SK-N-SH (cell line): ENCODE data around the gene DUOXA2. TPM values are rescaled to one million over a fixed set of nuclear protein-coding genes. Genes with fewer than 3 reads are reported as not detected.

ENCODE experiments used
- CTCF ChIA-PET: fragments of 300-600, 350-600 bp; formaldehyde crosslinking; extraction: SDS; loops from one replicate; lab custom pipeline; 2021; lab: Yijun Ruan, JAX
- POLR2A ChIA-PET: fragments of 350-600 bp; sonication (Branson Sonifier 250); formaldehyde crosslinking; extraction: SDS; loops from one replicate; lab custom pipeline; 2020; ENCODE audit warnings: antibody characterized with exemption, inconsistent platforms; lab: Yijun Ruan, JAX
- DNase-seq: peaks from one replicate; pipeline ENCODE4 v3.0.0; 2012
- H2AFZ ChIP-seq: fragments of 200-600 bp; sonication (generic); 2 replicates; pipeline ENCODE4 v1.8.1; 2016; ENCODE audit warnings: antibody characterized with exemption, mild to moderate bottlenecking, low read depth
- H3F3A ChIP-seq: fragments of 200-600 bp; sonication (generic); replicated peaks from 2 replicates; pipeline ENCODE3; 2016; ENCODE audit warnings: antibody characterized with exemption, mild to moderate bottlenecking; ENCODE audit not compliant: insufficient read depth
- H3K27ac ChIP-seq, 2 experiments: fragments of 200-500 bp in 1 of 2; fragments of 200-600 bp in 1 of 2; sonication (Bioruptor generic) in 1 of 2; sonication (generic), shearing (Covaris generic) in 1 of 2; 2 replicates each; pipeline versions ENCODE4 v1.5.1 to v1.6.1; 2014 to 2016; ENCODE audit warnings: low read depth in 2 of 2, inconsistent platforms in 1 of 2, low read length in 1 of 2, mild to moderate bottlenecking in 1 of 2, mixed read lengths in 1 of 2
- H3K27me3 ChIP-seq: fragments of 200-600 bp; sonication (generic), shearing (Covaris generic); 2 replicates; pipeline ENCODE4 v1.6.1; 2016; ENCODE audit warnings: mixed run types; ENCODE audit not compliant: insufficient read depth
- H3K36me3 ChIP-seq, 2 experiments: fragments of 200-500 bp in 1 of 2; fragments of 200-600 bp in 1 of 2; sonication (Bioruptor generic) in 1 of 2; sonication (generic) in 1 of 2; replicated peaks in 1 of 2; 2 replicates each; pipeline versions ENCODE3 to v1.5.1; 2014 to 2016; ENCODE audit warnings: low read length in 1 of 2, mild to moderate bottlenecking in 1 of 2; ENCODE audit not compliant: insufficient read depth in 2 of 2, control insufficient read depth in 1 of 2
- H3K4me1 ChIP-seq, 2 experiments: fragments of 200-500 bp in 1 of 2; fragments of 200-600 bp in 1 of 2; sonication (Bioruptor generic) in 1 of 2; sonication (generic), shearing (Covaris generic) in 1 of 2; 2 replicates each; pipeline versions ENCODE4 v1.5.1 to v1.6.1; 2014 to 2016; ENCODE audit warnings: low read depth in 1 of 2, low read length in 1 of 2, mixed run types in 1 of 2; ENCODE audit not compliant: insufficient read depth in 2 of 2, control insufficient read depth in 1 of 2
- H3K4me2 ChIP-seq: fragments of 200-600 bp; sonication (generic), shearing (Covaris generic); 2 replicates; pipeline ENCODE4 v1.6.1; 2017; ENCODE audit warnings: mixed run types
- H3K4me3 ChIP-seq, 2 experiments: fragments of 200-500 bp in 1 of 2; fragments of 200-600 bp in 1 of 2; sonication (Bioruptor generic) in 1 of 2; sonication (generic), shearing (Covaris generic) in 1 of 2; 2 replicates each; pipeline versions ENCODE4 v1.5.1 to v1.8.1; 2014 to 2016; ENCODE audit warnings: low read depth in 2 of 2, inconsistent platforms in 1 of 2, low read length in 1 of 2, mild to moderate bottlenecking in 1 of 2, mixed read lengths in 1 of 2, moderate library complexity in 1 of 2
- H3K79me2 ChIP-seq: fragments of 200-600 bp; sonication (generic); 2 replicates; pipeline ENCODE4 v1.8.1; 2017; ENCODE audit warnings: mild to moderate bottlenecking; ENCODE audit not compliant: insufficient read depth
- H3K9ac ChIP-seq: fragments of 200-600 bp; sonication (generic); 2 replicates; pipeline ENCODE4 v1.6.1; 2017; ENCODE audit warnings: mixed run types
- H3K9me2 ChIP-seq: fragments of 200-600 bp; sonication (generic); 2 replicates; pipeline ENCODE4 v1.6.1; 2017; ENCODE audit warnings: mixed run types
- H3K9me3 ChIP-seq: fragments of 200-600 bp; sonication (generic); 2 replicates; pipeline ENCODE4 v1.6.1; 2017; ENCODE audit warnings: mixed run types, mild to moderate bottlenecking, moderate library complexity
- H4K20me1 ChIP-seq: fragments of 200-600 bp; sonication (generic); 2 replicates; pipeline ENCODE4 v1.6.1; 2017; ENCODE audit warnings: mild to moderate bottlenecking, mixed run types; ENCODE audit not compliant: insufficient read depth
- CHD2 ChIP-seq: fragments of 150-350 bp; IDR thresholded peaks from 2 replicates; pipeline ENCODE4 v1.6.1; 2018; ENCODE audit warnings: low read length; ENCODE audit not compliant: partially characterized antibody
- ELF1 ChIP-seq: IDR thresholded peaks from 2 replicates; pipeline ENCODE4 v1.4.0; 2012
- FOXJ3 ChIP-seq: sonication (generic); formaldehyde crosslinking; IDR thresholded peaks from 2 replicates; pipeline ENCODE4 v1.5.1; 2020; ENCODE audit warnings: mild to moderate bottlenecking, missing genetic modification reagents
- FOXM1 ChIP-seq: IDR thresholded peaks from 2 replicates; pipeline ENCODE4 v1.4.0; 2012; ENCODE audit warnings: low read depth, mild to moderate bottlenecking
- GABPA ChIP-seq: IDR thresholded peaks from 2 replicates; pipeline ENCODE4 v1.4.0; 2012; ENCODE audit warnings: low read depth, mild to moderate bottlenecking
- JUND ChIP-seq: IDR thresholded peaks from 2 replicates; pipeline ENCODE4 v1.4.0; 2012
- MAX ChIP-seq: IDR thresholded peaks from 2 replicates; pipeline ENCODE4 v1.4.0; 2012; ENCODE audit warnings: low read depth
- MEF2A ChIP-seq: IDR thresholded peaks from 2 replicates; pipeline ENCODE4 v1.4.0; 2012; ENCODE audit warnings: low read depth, borderline replicate concordance
- MXI1 ChIP-seq: IDR thresholded peaks from 2 replicates; pipeline ENCODE4 v1.6.1; 2012; ENCODE audit warnings: mild to moderate bottlenecking, low read depth, low read length, improper control_type of control experiment
- NFIC ChIP-seq: IDR thresholded peaks from 2 replicates; pipeline ENCODE4 v1.4.0; 2012; ENCODE audit warnings: borderline replicate concordance
- PBX3 ChIP-seq: IDR thresholded peaks from 2 replicates; pipeline ENCODE4; 2012
- POLR2AphosphoS5 ChIP-seq: IDR thresholded peaks from 2 replicates; pipeline ENCODE4 v1.6.1; 2012; ENCODE audit warnings: low read depth, low read length
- RCOR1 ChIP-seq: fragments of 150-350 bp; IDR thresholded peaks from 2 replicates; pipeline ENCODE4 v1.6.1; 2017; ENCODE audit warnings: antibody characterized with exemption, low read length
- RFX5 ChIP-seq: IDR thresholded peaks from 2 replicates; pipeline ENCODE4 v1.6.1; 2012; ENCODE audit warnings: mild to moderate bottlenecking, improper control_type of control experiment, low read length
- RXRA ChIP-seq: IDR thresholded peaks from 2 replicates; pipeline ENCODE4 v1.4.0; 2012; ENCODE audit warnings: low read depth, mild to moderate bottlenecking, borderline replicate concordance
- SMC3 ChIP-seq: IDR thresholded peaks from 2 replicates; pipeline ENCODE4 v1.6.1; 2012; ENCODE audit warnings: low read depth, low read length, improper control_type of control experiment
- TCF12 ChIP-seq: IDR thresholded peaks from 2 replicates; pipeline ENCODE4 v1.4.0; 2012
- USF2 ChIP-seq: fragments of 150-350 bp; IDR thresholded peaks from 2 replicates; pipeline ENCODE4 v1.6.1; 2017; ENCODE audit warnings: antibody characterized with exemption, low read length, low read depth, borderline replicate concordance
- YY1 ChIP-seq: IDR thresholded peaks from 2 replicates; pipeline ENCODE4 v1.4.0; 2012; ENCODE audit warnings: low read depth, mild to moderate bottlenecking
- WGBS: methylation state at CpG from one replicate; pipeline ENCODE4 v1.1.6; 2017; ENCODE audit warnings: low lambda C conversion rate; 5-methylcytosine and 5-hydroxymethylcytosine counted together
- polyA plus RNA-seq, 3 experiments: library from polyadenylated mRNA; depleted of rRNA; stranded (reverse); fragments of >200 nt; gene quantifications; 2 replicates each; pipeline ENCODE4 v1.2.3, GENCODE V29; 2012
- TF ChIP-seq, protein P1 (sequence below): IDR thresholded peaks from 2 replicates; pipeline ENCODE4 v1.6.1; 2012; ENCODE audit warnings: mild to moderate bottlenecking, low read depth, low read length, moderate library complexity
- TF ChIP-seq, protein P2 (sequence below): IDR thresholded peaks from 2 replicates; pipeline ENCODE4 v1.4.0; 2012; ENCODE audit warnings: low read depth, borderline replicate concordance

Gene DUOXA2
- polyA plus RNA-seq, 1 of the 3 experiments (the other 2 are of a cell fraction) = not detected

GRCh38 chr15:45091576-45091975, 22.6 kb upstream of the DUOXA2 start:
- H3K4me2 ChIP-seq = no peak overlapping the region; the same call in 1 of the 2 replicates
- no peak overlapping the region for H3K9ac ChIP-seq
- H3K27me3 ChIP-seq = 0 out of 2 replicates have a peak, but pooled peaks cover 8% of the 10 kb centered on the region
- TF ChIP-seq FOXM1 = no peak
- TF ChIP-seq, protein P1, sequence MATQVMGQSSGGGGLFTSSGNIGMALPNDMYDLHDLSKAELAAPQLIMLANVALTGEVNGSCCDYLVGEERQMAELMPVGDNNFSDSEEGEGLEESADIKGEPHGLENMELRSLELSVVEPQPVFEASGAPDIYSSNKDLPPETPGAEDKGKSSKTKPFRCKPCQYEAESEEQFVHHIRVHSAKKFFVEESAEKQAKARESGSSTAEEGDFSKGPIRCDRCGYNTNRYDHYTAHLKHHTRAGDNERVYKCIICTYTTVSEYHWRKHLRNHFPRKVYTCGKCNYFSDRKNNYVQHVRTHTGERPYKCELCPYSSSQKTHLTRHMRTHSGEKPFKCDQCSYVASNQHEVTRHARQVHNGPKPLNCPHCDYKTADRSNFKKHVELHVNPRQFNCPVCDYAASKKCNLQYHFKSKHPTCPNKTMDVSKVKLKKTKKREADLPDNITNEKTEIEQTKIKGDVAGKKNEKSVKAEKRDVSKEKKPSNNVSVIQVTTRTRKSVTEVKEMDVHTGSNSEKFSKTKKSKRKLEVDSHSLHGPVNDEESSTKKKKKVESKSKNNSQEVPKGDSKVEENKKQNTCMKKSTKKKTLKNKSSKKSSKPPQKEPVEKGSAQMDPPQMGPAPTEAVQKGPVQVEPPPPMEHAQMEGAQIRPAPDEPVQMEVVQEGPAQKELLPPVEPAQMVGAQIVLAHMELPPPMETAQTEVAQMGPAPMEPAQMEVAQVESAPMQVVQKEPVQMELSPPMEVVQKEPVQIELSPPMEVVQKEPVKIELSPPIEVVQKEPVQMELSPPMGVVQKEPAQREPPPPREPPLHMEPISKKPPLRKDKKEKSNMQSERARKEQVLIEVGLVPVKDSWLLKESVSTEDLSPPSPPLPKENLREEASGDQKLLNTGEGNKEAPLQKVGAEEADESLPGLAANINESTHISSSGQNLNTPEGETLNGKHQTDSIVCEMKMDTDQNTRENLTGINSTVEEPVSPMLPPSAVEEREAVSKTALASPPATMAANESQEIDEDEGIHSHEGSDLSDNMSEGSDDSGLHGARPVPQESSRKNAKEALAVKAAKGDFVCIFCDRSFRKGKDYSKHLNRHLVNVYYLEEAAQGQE = no peak
- H3F3A ChIP-seq = no peaks in the 10 kb centered on the region
- no peak overlapping the region for H3K27ac ChIP-seq
- H3K9me2 ChIP-seq = no peaks in the 10 kb centered on the region
- H3K4me1 ChIP-seq = no peaks in the 10 kb centered on the region
- CTCF ChIA-PET = interaction anchor here (0.6 kb wide), 1 partner anchor 698 kb away, joined by 3 read pairs; no protein-coding TSS in a partner anchor
- no peak overlapping the region for H2AFZ ChIP-seq
- no peak overlapping the region for H3K4me3 ChIP-seq
- WGBS = 20% methylated on average over 2 of the region's 2 CpGs
- no peaks in the 10 kb centered on the region for H3K9me3 ChIP-seq
- no peaks in the 10 kb centered on the region for H4K20me1 ChIP-seq
- no peaks in the 10 kb centered on the region for H3K36me3 ChIP-seq
- H3K79me2 ChIP-seq = no peaks in the 10 kb centered on the region
- DNase-seq = no peak
- POLR2A ChIA-PET = no interaction called here

GRCh38 chr15:45093013-45093412, 21.1 kb upstream of the DUOXA2 start:
- Histone ChIP-seq H3K9ac (no peak overlapping the region), H3K4me2 (no peak overlapping the region), H4K20me1 (no peaks in the 10 kb centered on the region), H3K27ac (no peak overlapping the region), H3K4me1 (no peaks in the 10 kb centered on the region), H3K9me2 (no peaks in the 10 kb centered on the region), H2AFZ (no peak overlapping the region), H3F3A (no peaks in the 10 kb centered on the region), H3K27me3 (0 out of 2 replicates have a peak, but pooled peaks cover 13% of the 10 kb centered on the region), H3K4me3 (no peak overlapping the region), H3K9me3 (no peaks in the 10 kb centered on the region), H3K36me3 (no peaks in the 10 kb centered on the region), H3K79me2 (no peaks in the 10 kb centered on the region)
- ChIA-PET CTCF (interaction anchor here (1.9 kb wide), 1 partner anchor 25 kb away, joined by 8 read pairs; no protein-coding TSS in a partner anchor), POLR2A (no interaction called here)
- TF ChIP-seq GABPA (no peak), RXRA (no peak), MXI1 (no peak), USF2 (no peak), PBX3 (no peak), JUND (no peak), YY1 (no peak), RCOR1 (no peak), ELF1 (no peak), RFX5 (no peak), FOXM1 (no peak), SMC3 (no peak), FOXJ3 (no peak), TCF12 (no peak), MAX (no peak), CHD2 (no peak), NFIC (no peak), MEF2A (no peak), POLR2AphosphoS5 (no peak)
- TF ChIP-seq, protein P2, sequence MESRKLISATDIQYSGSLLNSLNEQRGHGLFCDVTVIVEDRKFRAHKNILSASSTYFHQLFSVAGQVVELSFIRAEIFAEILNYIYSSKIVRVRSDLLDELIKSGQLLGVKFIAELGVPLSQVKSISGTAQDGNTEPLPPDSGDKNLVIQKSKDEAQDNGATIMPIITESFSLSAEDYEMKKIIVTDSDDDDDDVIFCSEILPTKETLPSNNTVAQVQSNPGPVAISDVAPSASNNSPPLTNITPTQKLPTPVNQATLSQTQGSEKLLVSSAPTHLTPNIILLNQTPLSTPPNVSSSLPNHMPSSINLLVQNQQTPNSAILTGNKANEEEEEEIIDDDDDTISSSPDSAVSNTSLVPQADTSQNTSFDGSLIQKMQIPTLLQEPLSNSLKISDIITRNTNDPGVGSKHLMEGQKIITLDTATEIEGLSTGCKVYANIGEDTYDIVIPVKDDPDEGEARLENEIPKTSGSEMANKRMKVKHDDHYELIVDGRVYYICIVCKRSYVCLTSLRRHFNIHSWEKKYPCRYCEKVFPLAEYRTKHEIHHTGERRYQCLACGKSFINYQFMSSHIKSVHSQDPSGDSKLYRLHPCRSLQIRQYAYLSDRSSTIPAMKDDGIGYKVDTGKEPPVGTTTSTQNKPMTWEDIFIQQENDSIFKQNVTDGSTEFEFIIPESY = no peak
- DNase-seq = no peak
- 58% methylated on average over 4 of the region's 4 CpGs for WGBS
